H1 (cell line): ENCODE data around the gene UBE2H.

Source experiments
- EZH2 ChIP-seq: fragments of 200-600 bp; sonication (generic); IDR thresholded peaks from 2 replicates; pipeline ENCODE4 v1.7.1; 2012; ENCODE audit warnings: low read depth, mild to moderate bottlenecking, moderate library complexity, low read length, inconsistent platforms; ENCODE audit not compliant: severe bottlenecking
- TAF1 ChIP-seq: IDR thresholded peaks from 2 replicates; pipeline ENCODE4 v1.6.1; 2011; ENCODE audit warnings: mild to moderate bottlenecking, low read depth, low read length

GRCh38 chr7:129855234-129855673 is 97.5 kb downstream of the UBE2H start:
- TF ChIP-seq EZH2 (no peak), TAF1 (no peak)
